Parathyroid adenoma (tissue), 2 donors: ENCODE results near the gene LTBP1.

Experiments
- H2AFZ ChIP-seq: fragments of 300-600 bp; sonication (generic); one replicate; pipeline ENCODE4 v1.7.0; 2017; ENCODE audit warnings: antibody characterized with exemption, mild to moderate bottlenecking
- H3K27ac ChIP-seq: fragments of 300-600 bp; sonication (generic); one replicate; pipeline ENCODE4 v1.7.0; 2017
- H3K27me3 ChIP-seq: fragments of 300-600 bp; sonication (generic); one replicate; pipeline ENCODE4 v1.7.0; 2017; ENCODE audit warnings: low read length; ENCODE audit not compliant: control insufficient read depth, insufficient read depth
- H3K36me3 ChIP-seq: fragments of 300-600 bp; sonication (generic); one replicate; pipeline ENCODE4 v1.7.0; 2017; ENCODE audit warnings: low read length; ENCODE audit not compliant: control insufficient read depth, insufficient read depth
- H3K4me1 ChIP-seq: fragments of 300-600 bp; sonication (generic); one replicate; pipeline ENCODE4 v1.7.0; 2017; ENCODE audit warnings: control low read depth
- H3K4me2 ChIP-seq: fragments of 300-600 bp; sonication (generic); one replicate; pipeline ENCODE4 v1.7.0; 2017; ENCODE audit warnings: low read length
- H3K4me3 ChIP-seq: fragments of 300-600 bp; sonication (generic); one replicate; pipeline ENCODE4 v1.7.0; 2017; ENCODE audit warnings: low read depth, low read length
- H3K79me2 ChIP-seq: fragments of 300-600 bp; sonication (generic); one replicate; pipeline ENCODE4 v1.7.0; 2017; ENCODE audit warnings: control low read depth
- H3K9ac ChIP-seq: fragments of 300-600 bp; sonication (generic); one replicate; pipeline ENCODE4 v1.7.0; 2017; ENCODE audit warnings: mild to moderate bottlenecking
- H3K9me3 ChIP-seq: fragments of 300-600 bp; sonication (generic); one replicate; pipeline ENCODE4 v1.7.0; 2017; ENCODE audit warnings: low read length; ENCODE audit not compliant: control insufficient read depth
- CTCF ChIP-seq: fragments of 300-600 bp; sonication (generic); IDR thresholded peaks from one replicate; pipeline ENCODE4 v1.7.0; 2017; ENCODE audit warnings: antibody characterized with exemption, mild to moderate bottlenecking
- donor health status: primary hyperparathyroidism.

LTBP1 gene

GRCh38 chr2:33217406-33217805 is 270.7 kb downstream of the LTBP1 start:
- Histone ChIP-seq H3K9ac (no peak overlapping the region), H3K9me3 (no peaks in the 10 kb centered on the region), H3K27me3 (no peaks in the 10 kb centered on the region), H3K4me3 (no peak overlapping the region), H3K27ac (no peak overlapping the region), H3K36me3 (no peaks in the 10 kb centered on the region), H3K79me2 (no peaks in the 10 kb centered on the region), H3K4me1 (no peaks in the 10 kb centered on the region), H2AFZ (no peak overlapping the region), H3K4me2 (no peak overlapping the region)
- TF ChIP-seq CTCF, result no peak

- H3K27ac ChIP-seq, result no peak overlapping the region
- no peak overlapping the region for H3K4me2 ChIP-seq
- H2AFZ ChIP-seq, result no peak overlapping the region
- no peak overlapping the region for H3K9ac ChIP-seq
- no peaks in the 10 kb centered on the region for H3K27me3 ChIP-seq
- H3K4me1 ChIP-seq, result no peaks in the 10 kb centered on the region
- H3K9me3 ChIP-seq, result no peaks in the 10 kb centered on the region
- H3K4me3 ChIP-seq, result no peak overlapping the region
- H3K79me2 ChIP-seq, result no peaks in the 10 kb centered on the region
- TF ChIP-seq CTCF, result no peak
- H3K36me3 ChIP-seq, result no peaks in the 10 kb centered on the region
Measured at GRCh38 chr2:33219114-33219513, 272.4 kb downstream of the LTBP1 start.

DNA sequence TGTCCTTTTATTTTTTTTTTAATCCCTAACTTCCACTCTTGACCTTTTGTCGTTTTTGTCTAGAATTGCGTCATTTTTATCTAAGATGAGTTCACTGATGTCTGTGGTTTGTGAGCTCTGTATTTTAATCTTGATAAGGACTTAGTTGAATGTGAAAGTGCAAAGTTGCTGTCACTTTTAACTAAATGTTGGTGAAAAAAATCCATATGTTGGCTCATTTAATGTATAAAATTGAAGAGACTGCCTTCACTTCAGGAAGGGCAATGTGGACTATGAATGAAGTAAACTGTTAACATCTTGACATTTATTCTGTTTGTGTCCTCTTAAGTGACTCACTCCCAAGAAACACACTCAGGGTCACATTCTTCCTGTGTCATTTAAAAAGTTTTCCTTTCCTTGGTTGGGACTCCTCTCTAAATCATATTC is 273.1 kb downstream of the LTBP1 start:
- H3K4me3 ChIP-seq, result no peak overlapping the region
- H3K36me3 ChIP-seq, result no peaks in the 10 kb centered on the region
- H3K9me3 ChIP-seq, result no peaks in the 10 kb centered on the region
- TF ChIP-seq CTCF, result no peak
- no peak overlapping the region for H2AFZ ChIP-seq
- H3K9ac ChIP-seq, result no peak overlapping the region
- H3K79me2 ChIP-seq, result no peaks in the 10 kb centered on the region
- H3K4me2 ChIP-seq, result no peak overlapping the region
- H3K4me1 ChIP-seq, result no peaks in the 10 kb centered on the region
- H3K27ac ChIP-seq, result no peak overlapping the region
- H3K27me3 ChIP-seq, result no peaks in the 10 kb centered on the region

DNA sequence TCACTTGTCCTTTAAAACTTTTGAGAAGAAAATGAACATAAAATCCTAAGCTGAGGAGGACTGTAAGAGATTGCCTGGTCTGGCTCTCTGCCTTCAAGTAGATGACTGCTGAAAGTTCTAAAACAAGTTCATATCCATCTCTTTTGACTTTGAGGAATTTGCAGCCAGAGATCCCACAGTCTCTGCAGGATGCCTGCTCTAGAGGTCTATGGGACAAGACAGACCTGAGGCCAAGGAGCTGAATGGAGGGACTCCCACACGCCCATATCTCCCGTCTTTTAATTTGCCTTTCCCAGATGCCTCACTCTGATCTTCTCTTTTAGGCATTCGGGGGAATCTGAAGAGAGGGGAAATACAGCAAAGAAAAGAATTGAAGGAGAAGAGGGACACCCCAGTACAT is 273.8 kb downstream of the LTBP1 start:
- no peak overlapping the region for H3K4me2 ChIP-seq
- H3K27me3 ChIP-seq, result no peaks in the 10 kb centered on the region
- H3K79me2 ChIP-seq, result no peaks in the 10 kb centered on the region
- no peak for TF ChIP-seq CTCF
- no peak overlapping the region for H3K27ac ChIP-seq
- H3K4me1 ChIP-seq, result no peaks in the 10 kb centered on the region
- no peaks in the 10 kb centered on the region for H3K36me3 ChIP-seq
- H3K9me3 ChIP-seq, result no peaks in the 10 kb centered on the region
- no peak overlapping the region for H2AFZ ChIP-seq
- H3K9ac ChIP-seq, result no peak overlapping the region
- no peak overlapping the region for H3K4me3 ChIP-seq

DNA sequence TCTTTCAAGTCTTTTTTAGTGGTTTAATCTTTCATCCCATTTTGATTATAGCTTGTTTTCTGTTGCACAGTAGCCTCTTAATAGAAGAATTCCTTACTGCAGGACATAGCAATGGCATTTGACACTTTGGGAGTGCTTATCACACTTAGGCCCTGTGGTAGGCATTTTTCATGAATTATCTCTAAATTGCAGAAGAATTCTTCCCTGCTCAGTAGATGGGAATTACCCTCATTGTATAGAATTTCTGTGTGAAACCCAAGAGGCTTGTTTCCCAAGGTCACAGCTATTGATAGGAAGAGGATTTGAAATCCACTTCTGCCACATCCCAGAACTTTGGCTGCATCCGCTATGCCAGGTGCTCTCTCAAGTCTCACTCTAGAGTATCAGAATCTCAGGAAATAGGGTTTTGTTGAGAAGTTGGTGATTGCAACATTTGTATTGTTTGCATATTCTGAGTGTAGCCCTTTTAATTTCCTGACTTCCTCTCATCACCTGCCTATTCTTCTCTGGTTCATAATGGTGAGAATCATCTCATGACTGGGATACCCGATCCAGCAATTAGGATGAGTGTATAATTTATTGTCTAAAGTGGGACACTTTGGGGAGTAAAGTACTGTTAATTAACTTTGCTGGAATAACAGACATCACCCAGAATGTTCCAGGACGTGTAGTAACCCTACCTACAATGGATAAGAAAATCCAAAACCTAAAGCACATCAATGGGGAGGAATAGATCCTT is 274.5 kb downstream of the LTBP1 start:
- TF ChIP-seq CTCF, result no peak
- Histone ChIP-seq H3K79me2 (no peaks in the 10 kb centered on the region), H3K27me3 (no peaks in the 10 kb centered on the region), H3K27ac (no peak overlapping the region), H3K4me1 (no peaks in the 10 kb centered on the region), H3K4me2 (no peak overlapping the region), H3K36me3 (no peaks in the 10 kb centered on the region), H3K4me3 (no peak overlapping the region), H2AFZ (no peak overlapping the region), H3K9me3 (no peaks in the 10 kb centered on the region), H3K9ac (no peak overlapping the region)
